Activated CD8-positive, alpha-beta memory T cell treated with anti-CD3 and anti-CD28 coated beads, Interleukin-2, amount 50 U/mL, for 1 hour (primary cell): Measurements from ENCODE around the gene MRPL2.
"Not testable (repeated sequence)": the region's sequence is repeated elsewhere in the genome, so short reads cannot be mapped to it uniquely, and the experiment has no call there.

Experiments
- DNase-seq: peaks from one replicate; pipeline ENCODE4 v3.0.0-alpha.2; 2020; ENCODE audit errors: extremely low read depth

Gene MRPL2

DNA sequence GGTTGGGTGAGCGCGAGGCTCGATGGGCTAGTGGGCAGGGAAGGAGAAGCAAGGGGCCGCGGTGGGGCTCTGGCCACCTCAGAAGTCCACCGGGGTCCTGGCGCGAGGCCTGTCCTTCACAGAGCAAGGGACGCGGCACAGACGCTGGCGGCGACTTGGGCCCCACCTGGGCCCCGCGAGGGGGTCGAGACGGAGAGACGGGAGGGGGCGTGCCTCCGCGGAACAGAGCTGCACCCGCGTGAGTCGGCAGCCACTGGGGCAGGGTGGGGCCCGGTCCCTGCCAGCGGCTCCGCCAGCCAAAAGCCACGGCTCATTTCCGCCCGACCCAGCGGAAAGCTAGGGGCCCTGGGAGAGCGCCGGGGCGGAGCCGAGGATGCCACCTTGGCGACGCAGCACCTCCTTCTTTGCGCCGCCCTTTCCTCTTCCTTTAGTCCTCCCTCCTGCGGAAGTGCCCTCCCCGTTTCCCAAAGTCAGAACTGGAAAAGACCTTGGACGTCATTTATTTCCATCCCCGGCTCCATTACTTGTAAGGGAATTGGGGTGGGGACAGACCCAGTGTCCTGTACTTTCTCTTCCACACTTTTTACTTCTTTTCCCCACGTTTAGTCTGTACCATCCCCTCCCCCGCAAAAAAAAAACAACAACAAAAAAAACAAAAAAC lies 5.6 kb downstream of the MRPL2 start, which contains the start of gene CUL7:
TSS of gene CUL7 (minus strand) at position 307 of the 661 bp plus-strand sequence. CDS start 1,063 bp downstream, outside the sequence.
- peak; percentile 66 for DNase-seq

DNA sequence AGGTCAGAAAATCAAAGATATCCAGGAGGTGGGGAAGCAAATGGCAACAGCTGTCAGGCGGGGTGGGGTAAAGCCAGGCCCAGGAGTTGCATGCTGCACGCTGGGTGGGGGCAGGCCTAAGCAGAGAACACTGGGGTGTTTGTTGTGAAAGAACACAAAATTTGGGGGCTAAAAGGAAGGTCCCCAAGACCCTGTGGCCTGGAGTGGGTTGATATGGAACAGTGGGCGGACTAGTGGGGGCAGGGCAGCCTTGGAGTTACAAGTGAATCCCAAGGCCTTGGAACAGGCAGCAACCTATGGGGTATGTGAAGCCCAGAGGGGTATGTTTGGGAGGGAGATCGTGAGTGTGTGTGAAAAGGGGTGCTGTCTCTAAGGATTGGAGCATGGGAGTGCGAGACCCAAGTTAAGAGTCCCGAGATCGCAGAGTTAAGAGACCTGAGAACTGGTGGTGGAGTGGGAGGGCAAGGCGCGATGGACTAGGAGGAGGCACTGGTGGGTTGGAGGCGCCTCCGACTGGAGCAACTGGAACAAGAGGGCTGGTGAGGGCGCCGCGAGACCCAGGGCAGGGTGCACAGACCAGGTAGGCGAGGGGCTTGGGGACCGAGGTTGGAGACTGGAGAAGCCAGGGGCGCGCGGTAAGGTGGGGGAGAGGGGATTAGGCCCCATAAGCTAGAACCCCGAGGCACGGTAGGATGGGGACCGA lies 6.2 kb downstream of the MRPL2 start:
- DNase-seq, result no peak

DNA sequence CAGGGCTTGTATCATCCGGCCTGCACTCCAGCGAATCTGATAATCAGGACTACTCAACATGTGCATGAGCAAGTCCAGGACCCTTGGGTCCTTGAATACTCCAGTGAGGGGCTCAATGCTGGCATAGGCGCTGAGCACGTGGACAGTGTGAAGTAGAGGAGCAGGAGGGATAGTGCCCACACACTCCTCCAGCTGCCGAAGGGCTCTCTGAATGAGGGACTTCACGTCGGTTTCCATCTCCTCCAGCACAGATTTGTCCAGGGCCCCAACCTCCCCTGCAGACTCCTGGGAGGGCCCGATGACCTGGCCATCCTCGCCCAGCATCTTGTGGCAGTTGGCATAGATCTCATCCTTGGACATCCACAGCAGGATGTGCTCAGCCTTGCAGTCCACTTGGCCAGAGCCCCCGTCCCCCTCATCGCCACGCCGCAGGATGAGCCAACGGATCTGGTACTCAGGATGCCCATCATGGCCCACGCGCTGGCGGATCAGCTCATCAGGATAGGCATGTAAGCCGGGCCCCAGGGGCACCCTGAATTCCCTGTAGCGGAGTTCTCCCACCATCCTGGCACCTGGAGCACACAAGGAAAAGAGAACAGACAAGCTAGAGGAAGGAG lies 6.9 kb downstream of the MRPL2 start:
- no peak for DNase-seq

DNA sequence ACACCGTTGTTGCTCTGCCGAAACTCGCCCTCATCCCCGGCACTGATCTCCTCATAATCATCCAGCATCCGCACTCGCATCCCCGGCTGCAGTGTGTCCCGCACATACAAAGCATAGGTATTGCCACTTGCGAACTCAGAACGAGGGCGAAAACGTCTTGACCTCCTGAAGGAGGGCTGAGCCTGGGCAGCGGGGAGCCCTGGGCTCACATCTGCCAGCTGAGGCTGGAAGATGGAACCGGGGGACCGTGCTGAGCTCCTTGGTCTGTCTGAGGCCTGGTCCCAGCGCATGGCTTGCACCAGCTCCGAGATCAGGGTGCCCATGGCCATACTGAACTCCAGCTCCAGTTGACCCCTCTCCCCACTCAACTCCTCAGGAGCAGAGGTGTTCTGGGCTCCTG lies 8.3 kb downstream of the MRPL2 start:
- no peak for DNase-seq

DNA sequence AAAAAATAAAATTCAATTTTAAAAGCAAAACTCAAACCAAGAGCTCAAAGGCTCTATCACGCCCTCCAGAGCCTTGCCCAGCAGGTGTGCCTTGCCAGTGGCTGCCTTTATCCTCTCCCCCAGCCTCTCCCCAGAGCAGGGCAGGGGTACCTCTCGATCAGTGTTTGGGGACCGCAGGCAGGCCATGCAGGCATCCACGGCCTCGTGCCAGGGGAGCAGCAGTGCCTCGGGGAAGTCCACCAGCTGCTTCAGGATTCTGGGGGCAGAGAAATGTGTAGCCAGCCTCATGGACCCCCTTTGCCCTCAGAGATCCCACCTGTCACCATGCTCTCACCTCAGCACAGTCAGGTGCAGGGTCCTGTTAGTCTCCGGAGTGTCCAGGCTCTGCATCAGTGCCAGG lies 11.2 kb downstream of the MRPL2 start:
- DNase-seq, result no peak

DNA sequence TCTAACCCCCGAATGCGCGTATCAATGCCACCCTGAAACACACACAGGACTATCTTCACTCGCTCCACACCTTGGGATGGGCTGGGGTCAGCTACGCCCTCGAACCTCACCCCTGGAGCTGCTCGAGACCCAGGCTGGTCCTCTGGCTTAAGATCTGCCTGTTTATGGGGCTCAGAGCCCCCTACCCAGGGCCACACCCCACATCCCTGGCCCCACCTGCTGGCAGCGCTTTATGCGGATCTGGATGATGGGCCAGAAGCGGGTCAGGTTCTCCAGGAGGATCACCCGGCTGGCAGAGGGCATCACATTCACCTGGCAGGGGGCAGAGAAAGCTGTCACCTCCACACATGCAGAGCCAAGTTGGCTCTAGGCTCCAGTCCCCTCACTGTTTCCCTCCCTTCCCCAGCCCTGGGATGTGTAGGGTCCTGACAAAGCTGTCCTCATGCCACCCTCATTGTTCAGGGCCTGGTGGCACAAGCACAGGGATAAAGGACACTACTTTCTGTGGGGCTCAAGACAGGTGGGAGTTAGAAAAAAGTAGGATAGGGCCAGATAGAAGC lies 13.8 kb downstream of the MRPL2 start:
- DNase-seq, result no peak

DNA sequence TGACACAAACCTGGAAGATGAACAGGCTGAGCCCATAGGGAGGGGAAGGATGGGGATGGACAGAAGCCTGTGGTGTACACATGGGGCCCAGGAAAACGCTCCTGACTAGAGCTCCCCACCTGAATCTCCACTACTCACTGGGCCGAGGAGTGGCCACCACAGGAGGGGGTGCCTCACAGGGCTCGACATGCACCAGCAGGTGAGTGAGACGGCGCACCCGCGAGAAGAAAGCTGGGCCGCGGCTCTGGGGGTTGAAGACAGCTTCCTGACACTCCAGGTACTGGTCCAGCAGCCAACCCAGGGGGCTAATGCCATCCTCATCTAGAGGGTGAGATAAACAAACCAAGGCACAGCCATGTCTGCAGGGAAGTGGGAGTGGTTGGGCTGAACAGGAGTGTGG lies 15.9 kb downstream of the MRPL2 start:
- no peak for DNase-seq

DNA sequence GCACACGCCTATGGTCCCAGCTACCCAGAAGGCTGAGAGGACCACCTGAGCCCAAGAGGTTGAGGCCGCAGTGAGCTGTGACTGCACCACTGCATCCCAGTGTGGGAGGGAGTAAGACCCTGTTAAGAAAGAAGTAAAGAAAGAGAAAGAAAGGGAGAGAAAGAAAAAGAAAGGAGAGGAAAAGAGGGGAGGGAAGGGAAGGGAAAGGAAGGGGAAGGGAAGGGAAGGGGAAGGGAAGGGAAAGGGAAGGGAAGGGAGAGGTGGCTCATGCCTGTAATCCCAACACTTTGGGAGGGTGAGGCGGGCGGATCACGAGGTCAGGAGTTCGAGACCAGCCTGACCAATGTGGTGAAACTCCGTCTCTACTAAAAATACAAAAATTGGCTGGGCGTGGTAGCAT lies 17.8 kb downstream of the MRPL2 start:
- DNase-seq, result not testable (repeated sequence)

DNA sequence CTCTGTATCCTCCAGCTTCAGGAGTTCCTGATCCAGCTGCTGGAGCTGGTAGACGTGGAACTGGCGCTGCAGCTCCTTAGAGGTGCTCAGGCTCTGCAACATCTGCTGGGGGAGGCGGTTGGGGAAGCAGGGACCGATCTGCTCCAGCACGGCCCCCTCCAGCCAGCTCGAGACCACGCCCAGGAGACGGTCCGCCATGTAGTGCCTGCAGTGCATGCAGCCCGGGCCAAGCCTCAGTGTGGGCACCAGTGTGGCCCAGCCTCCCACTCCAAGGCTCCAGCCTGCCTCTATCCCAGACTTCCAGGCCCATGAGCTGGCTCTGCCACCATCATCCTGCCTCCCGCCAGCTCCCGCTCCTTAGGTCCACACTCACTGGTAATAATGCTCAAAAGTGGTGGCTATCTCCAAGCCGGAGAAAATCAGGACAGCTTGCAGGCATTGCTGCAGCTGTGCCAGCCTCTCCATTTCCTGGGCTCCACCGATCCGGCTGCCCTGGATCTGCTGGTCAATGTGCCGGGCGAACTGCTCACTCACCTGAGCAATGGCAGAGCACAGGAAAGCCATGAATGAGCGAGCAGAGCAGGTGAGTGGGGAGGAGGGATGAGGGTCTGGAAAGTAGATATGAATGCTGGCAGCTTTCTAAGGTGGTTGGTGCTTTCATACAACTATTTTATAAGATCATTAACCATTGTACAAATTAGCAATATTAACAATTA lies 18.5 kb downstream of the MRPL2 start:
- DNase-seq, result no peak

DNA sequence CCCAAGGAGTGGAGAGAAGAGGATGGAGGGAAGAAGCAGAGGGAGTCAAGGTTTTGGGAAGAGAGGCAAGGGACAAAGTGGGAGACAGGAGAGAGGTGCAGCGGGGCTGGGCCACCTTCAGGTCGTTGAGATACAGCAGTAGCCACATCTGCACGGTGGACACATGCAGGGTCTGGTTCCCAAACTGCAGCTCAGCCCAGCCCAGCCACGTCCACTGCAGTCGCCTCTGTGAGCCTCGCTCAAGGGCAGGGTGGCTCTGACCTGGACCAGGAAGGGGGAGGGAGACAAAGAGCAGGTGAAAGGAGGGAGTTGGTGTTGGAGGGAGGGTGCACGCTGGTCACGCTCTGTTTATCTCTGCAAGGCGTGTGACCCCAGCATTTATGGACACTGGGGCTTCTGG lies 20.5 kb downstream of the MRPL2 start:
- DNase-seq, result no peak

DNA sequence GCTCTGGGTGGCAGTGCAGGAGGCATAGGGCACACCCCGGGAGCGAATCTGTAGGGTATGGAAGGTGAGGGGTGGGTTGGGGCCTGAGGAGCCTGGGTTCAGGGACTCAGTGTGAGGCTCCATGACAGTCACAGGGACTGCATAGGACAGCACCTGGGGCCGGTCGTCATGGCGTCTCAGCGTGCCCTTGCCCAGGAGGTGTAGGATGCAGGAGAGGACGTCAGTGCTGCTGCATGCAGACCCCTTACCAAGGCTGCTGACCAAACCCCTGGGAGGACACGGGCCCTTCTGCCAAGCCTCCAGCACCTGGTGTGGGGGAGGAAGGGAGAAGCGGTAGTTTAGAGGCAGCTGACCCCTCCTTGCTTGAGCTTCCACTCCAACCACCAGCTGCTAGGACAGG lies 21.5 kb downstream of the MRPL2 start:
- no peak for DNase-seq

DNA sequence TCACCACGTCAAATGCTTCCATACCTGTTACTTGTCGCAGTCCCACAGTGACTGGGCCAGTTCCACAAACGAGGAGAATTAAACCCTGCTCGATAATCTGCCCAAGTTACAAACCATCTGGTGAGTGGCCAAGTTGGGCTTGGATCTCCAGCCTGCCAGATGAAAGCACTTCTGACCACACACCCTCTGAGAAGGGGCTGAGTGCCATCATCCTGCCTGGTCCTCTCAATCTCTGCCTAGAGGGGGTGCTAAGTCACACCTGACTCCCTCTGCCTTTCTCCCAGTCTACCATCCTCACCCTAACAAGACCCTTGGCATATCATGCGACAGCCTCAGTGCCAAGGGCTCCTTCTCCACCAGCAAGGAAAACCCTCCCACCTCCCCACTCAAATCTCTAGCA lies 22.0 kb downstream of the MRPL2 start:
- no peak for DNase-seq

DNA sequence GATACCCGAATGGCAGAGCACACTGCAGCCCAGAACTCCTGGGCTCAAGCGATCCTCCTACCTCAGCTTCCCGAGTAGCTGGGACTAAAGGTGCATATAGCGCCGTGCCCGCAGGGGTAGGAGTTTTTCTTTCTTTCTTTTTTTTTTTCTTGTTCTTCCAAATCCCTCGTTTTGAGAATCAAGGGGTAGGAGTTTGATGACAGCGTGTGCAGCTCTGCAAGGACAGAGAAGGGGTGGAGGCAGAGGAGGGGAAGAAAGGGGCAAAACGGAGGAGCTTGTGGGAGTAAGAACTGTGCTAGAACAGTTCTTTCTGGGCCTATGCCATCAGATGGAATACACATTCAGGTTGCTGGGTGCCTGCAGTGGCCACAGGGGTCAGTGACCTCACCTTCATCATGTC lies 22.5 kb downstream of the MRPL2 start:
- DNase-seq, result no peak

DNA sequence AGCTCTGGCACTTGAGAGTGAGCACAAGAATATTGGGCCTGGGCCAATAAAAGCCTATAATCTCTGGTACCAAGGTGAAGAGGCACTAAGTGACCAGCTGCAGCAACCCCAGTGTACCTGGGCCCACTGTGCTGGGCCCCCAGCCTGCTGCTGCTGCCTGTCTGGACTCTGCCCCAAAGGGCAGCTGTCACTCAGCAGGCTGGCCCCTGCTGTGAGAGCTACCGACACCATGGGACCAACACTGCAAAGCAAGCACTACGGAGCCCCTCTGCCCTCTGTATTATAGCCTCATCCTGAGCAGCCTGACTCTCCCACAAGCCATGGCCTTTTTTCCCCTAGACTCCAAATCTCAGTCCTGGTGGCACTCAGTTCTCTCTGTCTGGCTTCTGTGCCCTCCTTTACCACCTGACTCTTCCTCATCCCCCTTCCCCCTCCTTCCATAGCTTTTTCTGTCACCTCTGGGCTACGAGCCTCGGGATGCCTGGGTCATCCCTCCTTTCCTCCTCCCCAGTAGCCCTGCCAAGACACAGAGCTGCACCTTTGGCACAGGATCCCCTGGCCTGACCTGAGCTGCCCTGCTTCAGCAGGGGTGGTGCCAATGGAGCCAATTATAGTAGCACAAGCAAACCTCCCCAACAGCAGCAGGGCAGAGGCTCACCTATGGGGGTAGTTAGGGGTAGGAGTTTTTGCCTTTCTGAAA lies 23.6 kb downstream of the MRPL2 start:
- DNase-seq, result no peak

DNA sequence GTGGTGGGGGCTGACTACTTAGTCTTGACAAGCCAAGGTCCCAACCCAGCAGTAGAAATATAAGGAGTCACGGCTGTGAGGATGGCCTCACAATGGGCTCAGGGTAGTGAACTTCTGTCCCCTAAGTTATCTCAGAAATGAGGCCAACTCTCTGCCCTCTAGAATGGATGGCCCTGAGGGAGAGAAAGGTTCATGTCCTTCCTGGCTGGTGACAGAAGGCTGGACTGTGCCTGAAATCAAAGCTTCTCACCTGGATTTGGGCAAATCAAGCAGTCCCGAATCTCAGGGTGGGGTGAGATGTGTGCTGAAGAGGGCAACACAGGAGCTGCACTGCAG lies 25.1 kb downstream of the MRPL2 start:
- DNase-seq, result no peak

DNA sequence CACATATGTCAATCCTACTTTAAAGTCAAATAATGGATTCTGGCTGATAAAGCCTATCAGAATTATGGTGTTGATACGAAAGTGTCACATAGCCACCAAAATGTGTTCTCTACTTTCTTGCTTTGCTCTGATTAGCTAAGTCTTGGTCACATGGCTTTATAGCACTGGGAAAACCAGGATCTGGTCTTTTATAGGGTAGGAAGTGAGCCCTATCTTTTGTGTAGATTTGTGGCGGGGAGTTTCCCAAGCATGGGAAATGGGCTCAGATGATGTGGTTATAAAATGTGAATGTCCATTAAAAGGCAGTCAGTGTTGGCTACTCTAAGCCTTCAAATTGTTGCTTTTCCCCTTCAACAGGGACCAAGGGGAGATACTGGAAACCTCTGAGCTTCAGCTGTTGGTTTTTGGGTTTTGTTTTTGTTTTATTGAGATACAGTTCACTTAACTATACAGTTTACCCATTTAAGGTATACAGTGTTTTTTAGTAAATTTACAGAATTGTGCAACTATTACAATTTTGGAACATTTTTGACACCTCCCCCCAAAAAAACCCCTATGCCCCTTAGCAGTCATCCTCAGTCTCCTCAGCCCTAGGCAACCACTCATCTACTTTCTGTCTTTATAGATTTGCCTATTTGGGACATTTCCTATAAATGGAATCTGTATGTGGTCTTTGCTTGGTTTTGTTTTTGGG lies 25.6 kb downstream of the MRPL2 start:
- no peak for DNase-seq

DNA sequence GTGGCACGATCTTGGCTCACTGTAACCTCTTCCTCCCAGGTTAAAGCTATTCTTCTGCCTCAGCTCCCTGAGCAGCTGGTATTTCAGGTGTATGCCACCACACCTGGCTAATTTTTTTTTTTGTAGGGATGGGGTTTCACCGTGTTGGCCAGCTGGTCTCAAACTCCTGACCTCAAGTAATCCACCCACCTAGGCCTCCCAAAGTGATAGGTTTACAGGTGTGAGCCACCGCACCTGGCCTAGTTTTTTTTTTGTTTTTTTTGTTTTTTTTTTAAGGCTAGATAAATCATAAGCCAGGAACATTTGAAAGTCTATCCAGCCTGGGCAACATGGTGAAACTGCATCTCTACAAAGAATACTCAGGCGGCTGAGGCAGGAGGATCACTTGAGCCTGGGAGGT lies 26.9 kb downstream of the MRPL2 start:
- DNase-seq, result no peak

DNA sequence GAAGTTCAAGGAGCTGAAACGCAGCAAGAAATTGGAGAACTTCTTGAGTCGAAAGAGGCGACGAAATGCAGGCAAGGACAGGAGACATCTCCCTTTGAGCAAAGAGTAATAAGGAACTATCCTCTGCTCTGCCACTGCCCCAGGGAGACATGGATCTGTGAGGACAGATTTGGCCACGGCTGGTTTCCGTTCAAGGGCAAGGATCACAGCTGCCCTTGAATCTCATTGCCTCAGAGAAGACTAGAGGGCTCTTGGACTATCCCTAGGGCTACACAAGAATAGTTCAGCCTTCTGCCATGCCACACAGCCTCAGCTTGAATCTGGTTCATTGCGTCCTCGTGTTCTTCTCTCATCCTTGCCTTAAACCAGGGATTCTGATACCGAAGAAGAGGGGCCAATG lies 30.1 kb downstream of the MRPL2 start:
- DNase-seq, result no peak

DNA sequence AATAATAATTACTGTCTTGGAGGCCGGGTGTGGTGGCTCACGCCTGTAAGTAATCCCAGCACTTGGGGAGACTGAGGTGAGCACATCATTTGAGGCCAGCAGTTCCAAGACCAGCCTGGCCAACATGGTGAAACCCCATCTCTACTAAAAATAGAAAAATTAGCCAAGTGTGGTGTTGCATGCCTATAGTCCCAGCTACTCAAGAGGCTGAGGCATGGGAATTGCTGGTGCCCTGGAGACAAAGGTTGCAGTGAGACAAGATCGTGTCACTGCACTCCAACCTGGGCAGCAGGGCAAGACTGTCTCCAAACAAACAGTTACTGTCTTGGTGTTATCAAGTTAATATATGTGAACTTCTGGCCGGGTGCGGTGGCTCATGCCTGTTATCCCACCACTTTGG lies 32.9 kb downstream of the MRPL2 start:
- DNase-seq, result no peak

DNA sequence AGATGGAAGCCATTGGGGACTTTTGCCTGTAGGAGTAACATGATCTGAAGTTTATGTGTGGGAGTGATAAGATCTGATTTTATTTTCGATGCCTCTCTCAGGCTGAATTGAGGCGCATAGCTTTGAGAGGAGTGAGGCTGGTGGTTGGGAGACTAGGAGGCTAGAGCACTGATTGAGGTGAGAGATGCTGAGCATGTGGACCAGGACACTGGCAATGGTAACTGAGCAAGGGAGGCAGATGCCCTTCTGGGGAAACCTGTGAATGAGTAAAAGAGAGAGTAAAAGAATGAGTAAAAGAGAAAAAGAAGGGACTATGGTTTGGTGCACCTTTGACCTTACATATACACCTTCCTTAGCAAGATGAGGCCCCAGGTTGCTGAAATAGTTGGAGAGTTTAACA lies 34.8 kb downstream of the MRPL2 start:
- no peak for DNase-seq
